PFSK-1 (cell line): ENCODE measurements around the gene CIAO2B.

ENCODE experiments used
- FOXP2 ChIP-seq: optimal IDR thresholded peaks from 2 replicates; pipeline ENCODE3; 2011; ENCODE audit warnings: borderline replicate concordance, control low read depth, inconsistent platforms; ENCODE audit not compliant: insufficient read depth; ENCODE audit errors: extremely low read length, extremely low read depth
- POLR2AphosphoS5 ChIP-seq: IDR thresholded peaks from 2 replicates; pipeline ENCODE4 v1.6.1; 2012; ENCODE audit warnings: low read depth, mild to moderate bottlenecking, control low read depth, low read length, moderate library complexity
- REST ChIP-seq, 2 experiments: IDR thresholded peaks; 2 replicates each; pipeline versions ENCODE4 v1.6.1 to v1.8.0; 2011 to 2012; ENCODE audit warnings: low read depth in 2 of 2, low read length in 2 of 2, control low read depth in 1 of 2, inconsistent platforms in 1 of 2, mild to moderate bottlenecking in 1 of 2, moderate library complexity in 1 of 2; ENCODE audit not compliant: insufficient read depth in 1 of 2
- SIN3A ChIP-seq: IDR thresholded peaks from 2 replicates; pipeline ENCODE4 v1.6.1; 2012; ENCODE audit warnings: mild to moderate bottlenecking, low read length, moderate library complexity, borderline replicate concordance; ENCODE audit not compliant: insufficient read depth
- TAF1 ChIP-seq: IDR thresholded peaks from 2 replicates; pipeline ENCODE4 v1.6.1; 2012; ENCODE audit warnings: low read length, control low read depth, borderline replicate concordance; ENCODE audit not compliant: insufficient read depth

Gene CIAO2B

GRCh38 chr16:66901626-66902025, 32.6 kb downstream of the CIAO2B start:
- TF ChIP-seq TAF1 (no peak), SIN3A (no peak)

- TF ChIP-seq FOXP2 (no peak), REST (IDR thresholded peaks at IDR 0.05; ENCODE audit: insufficient read depth in 1 of 2, low read depth in 2 of 2, low read length in 2 of 2) (no peak), SIN3A (no peak), POLR2AphosphoS5 (no peak), TAF1 (no peak)
These were observed 33.3 kb downstream of the CIAO2B start for GRCh38 chr16:66900721-66901441.

GRCh38 chr16:66899945-66900710, 34.1 kb downstream of the CIAO2B start:
- TF ChIP-seq POLR2AphosphoS5 (no peak), REST (IDR thresholded peaks at IDR 0.05; ENCODE audit: insufficient read depth in 1 of 2, low read depth in 2 of 2, low read length in 2 of 2) (no peak), SIN3A (no peak), FOXP2 (no peak), TAF1 (no peak)

- no peak for TF ChIP-seq SIN3A
- no peak for TF ChIP-seq POLR2AphosphoS5
- no peak for TF ChIP-seq REST (IDR thresholded peaks at IDR 0.05; ENCODE audit: insufficient read depth in 1 of 2, low read depth in 2 of 2, low read length in 2 of 2)
- no peak for TF ChIP-seq FOXP2
- TF ChIP-seq TAF1 = no peak
These were observed 34.8 kb downstream of the CIAO2B start for GRCh38 chr16:66899310-66899944.

- TF ChIP-seq SIN3A (no peak), TAF1 (no peak), FOXP2 (no peak), POLR2AphosphoS5 (no peak), REST (IDR thresholded peaks at IDR 0.05; ENCODE audit: insufficient read depth in 1 of 2, low read depth in 2 of 2, low read length in 2 of 2) (no peak)
These were observed 35.3 kb downstream of the CIAO2B start for GRCh38 chr16:66898933-66899309.
